MM.1S (cell line): ENCODE data around the gene RUNX1.

Experiments
- DNase-seq: peaks from one replicate; pipeline ENCODE4 v3.0.0-alpha.2; 2015
- H2AFZ ChIP-seq: fragments of 300-600 bp; sonication (generic); 2 replicates; pipeline ENCODE4 v1.6.0; 2016; ENCODE audit warnings: antibody characterized with exemption, low read length
- H3F3A ChIP-seq: fragments of 300-600 bp; sonication (generic); 2 replicates; pipeline ENCODE4 v1.6.1; 2016; ENCODE audit warnings: mild to moderate bottlenecking, antibody characterized with exemption, low read length, moderate library complexity, mixed read lengths; ENCODE audit not compliant: insufficient read depth
- H3K27ac ChIP-seq: fragments of 300-600 bp; sonication (generic); 2 replicates; pipeline ENCODE4 v1.5.1; 2016; ENCODE audit warnings: mild to moderate bottlenecking, low read length
- H3K27me3 ChIP-seq: fragments of 300-600 bp; sonication (generic); replicated peaks from 2 replicates; pipeline ENCODE4 v1.6.0; 2016; ENCODE audit warnings: low read length; ENCODE audit not compliant: insufficient read depth
- H3K36me3 ChIP-seq: fragments of 300-600 bp; sonication (generic); replicated peaks from 2 replicates; pipeline ENCODE4 v1.6.1; 2016; ENCODE audit warnings: mild to moderate bottlenecking, low read length, mixed read lengths; ENCODE audit not compliant: insufficient read depth
- H3K4me1 ChIP-seq: fragments of 300-600 bp; sonication (generic); 2 replicates; pipeline ENCODE4 v1.6.1; 2016; ENCODE audit warnings: low read length, mixed read lengths
- H3K4me2 ChIP-seq: fragments of 300-600 bp; sonication (generic); 2 replicates; pipeline ENCODE4 v1.6.0; 2016; ENCODE audit warnings: low read depth, low read length
- H3K4me3 ChIP-seq: fragments of 300-600 bp; sonication (generic); 2 replicates; pipeline ENCODE4 v1.5.1; 2016; ENCODE audit warnings: low read length, mixed read lengths
- H3K79me2 ChIP-seq: fragments of 300-600 bp; sonication (generic); 2 replicates; pipeline ENCODE4 v1.6.1; 2016; ENCODE audit warnings: mixed run types, low read length, mixed read lengths
- H3K9ac ChIP-seq: fragments of 300-600 bp; sonication (generic); 2 replicates; pipeline ENCODE4 v1.6.1; 2016; ENCODE audit warnings: low read length, mixed read lengths
- H3K9me2 ChIP-seq: fragments of 300-600 bp; sonication (generic); replicated peaks from 2 replicates; pipeline ENCODE4 v1.6.1; 2016; ENCODE audit warnings: mild to moderate bottlenecking, low read length, mixed read lengths; ENCODE audit not compliant: insufficient read depth
- H3K9me3 ChIP-seq: fragments of 300-600 bp; sonication (generic); replicated peaks from 2 replicates; pipeline ENCODE4 v1.6.1; 2016; ENCODE audit warnings: mild to moderate bottlenecking, low read length, mixed read lengths; ENCODE audit not compliant: insufficient read depth
- H4K20me1 ChIP-seq: fragments of 300-600 bp; sonication (generic); 2 replicates; pipeline ENCODE4 v1.6.1; 2016; ENCODE audit warnings: mild to moderate bottlenecking, low read length, moderate library complexity, mixed read lengths; ENCODE audit not compliant: insufficient read depth
- CTCF ChIP-seq: fragments of 300-600 bp; sonication (generic); IDR thresholded peaks from 2 replicates; pipeline ENCODE4 v1.5.1; 2016; ENCODE audit warnings: antibody characterized with exemption, low read length, mixed read lengths
- EZH2 ChIP-seq: fragments of 300-600 bp; sonication (generic); optimal IDR thresholded peaks from 2 replicates; pipeline ENCODE3; 2017; ENCODE audit warnings: low read depth, mild to moderate bottlenecking, antibody characterized with exemption, low read length, mixed read lengths
- EZH2phosphoT487 ChIP-seq: fragments of 300-600 bp; sonication (generic); IDR thresholded peaks from 2 replicates; pipeline ENCODE4 v1.6.1; 2018; ENCODE audit warnings: antibody characterized with exemption, low read length

RUNX1 gene

GRCh38 chr21:34971656-34972055, 77.4 kb downstream of the RUNX1 start:
- no peak overlapping the region for H3K4me3 ChIP-seq
- H2AFZ ChIP-seq: no peak overlapping the region
- no peaks in the 10 kb centered on the region for H3K9me2 ChIP-seq
- H4K20me1 ChIP-seq: no peaks in the 10 kb centered on the region
- TF ChIP-seq EZH2phosphoT487 (no peak), CTCF (no peak), EZH2 (no peak)
- no peak for DNase-seq
- no peaks in the 10 kb centered on the region for H3K9me3 ChIP-seq
- H3K4me2 ChIP-seq: no peak overlapping the region
- H3F3A ChIP-seq: peaks cover 14% of the 10 kb centered on the region
- no peak overlapping the region for H3K27ac ChIP-seq
- H3K79me2 ChIP-seq: no peaks in the 10 kb centered on the region
- no peaks in the 10 kb centered on the region for H3K36me3 ChIP-seq
- peaks cover 40% of the 10 kb centered on the region for H3K4me1 ChIP-seq
- H3K27me3 ChIP-seq: peaks cover 42% of the 10 kb centered on the region
- no peak overlapping the region for H3K9ac ChIP-seq

- Histone ChIP-seq H3K4me3 (no peak overlapping the region), H3K9me3 (no peaks in the 10 kb centered on the region), H3K9ac (no peak overlapping the region), H2AFZ (no peak overlapping the region), H3K9me2 (no peaks in the 10 kb centered on the region), H3K27me3 (peaks cover 31% of the 10 kb centered on the region), H3K27ac (no peak overlapping the region), H3F3A (peaks cover 14% of the 10 kb centered on the region), H4K20me1 (no peaks in the 10 kb centered on the region), H3K79me2 (no peaks in the 10 kb centered on the region), H3K36me3 (no peaks in the 10 kb centered on the region), H3K4me2 (no peak overlapping the region), H3K4me1 (peaks cover 38% of the 10 kb centered on the region)
- TF ChIP-seq EZH2 (no peak), EZH2phosphoT487 (no peak), CTCF (no peak)
- DNase-seq: no peak
Measured at GRCh38 chr21:34970566-34970965, 78.5 kb downstream of the RUNX1 start.

GRCh38 chr21:34970167-34970500, 79.0 kb downstream of the RUNX1 start:
- no peaks in the 10 kb centered on the region for H4K20me1 ChIP-seq
- no peaks in the 10 kb centered on the region for H3K79me2 ChIP-seq
- no peaks in the 10 kb centered on the region for H3K36me3 ChIP-seq
- no peak overlapping the region for H3K4me3 ChIP-seq
- 0 out of 2 replicates have a peak overlapping the region, but pooled peaks have one; percentile 7 for H3K4me2 ChIP-seq
- peaks cover 27% of the 10 kb centered on the region for H3K27me3 ChIP-seq
- no peak for TF ChIP-seq CTCF
- no peak for TF ChIP-seq EZH2
- no peak for TF ChIP-seq EZH2phosphoT487
- H3K27ac ChIP-seq: no peak overlapping the region
- no peak overlapping the region for H2AFZ ChIP-seq
- H3K9me3 ChIP-seq: no peaks in the 10 kb centered on the region
- peaks cover 14% of the 10 kb centered on the region for H3F3A ChIP-seq
- no peaks in the 10 kb centered on the region for H3K9me2 ChIP-seq
- peaks cover 34% of the 10 kb centered on the region for H3K4me1 ChIP-seq
- no peak for DNase-seq
- H3K9ac ChIP-seq: no peak overlapping the region
